C4-2B (cell line): Measurements from ENCODE around the gene AMZ1.
"Not testable (repeated sequence)": the region's sequence is repeated elsewhere in the genome, so short reads cannot be mapped to it uniquely, and the experiment has no call there.

Source experiments
- ZFX ChIP-seq: fragments of 450-650 bp; IDR thresholded peaks from 2 replicates; pipeline ENCODE4 v1.6.1; 2017
- TF ChIP-seq, protein P1 (sequence below): fragments of 450-650 bp; conservative IDR thresholded peaks from 2 replicates; pipeline ENCODE4 v1.5.1; 2017; ENCODE audit warnings: mild to moderate bottlenecking

DNA sequence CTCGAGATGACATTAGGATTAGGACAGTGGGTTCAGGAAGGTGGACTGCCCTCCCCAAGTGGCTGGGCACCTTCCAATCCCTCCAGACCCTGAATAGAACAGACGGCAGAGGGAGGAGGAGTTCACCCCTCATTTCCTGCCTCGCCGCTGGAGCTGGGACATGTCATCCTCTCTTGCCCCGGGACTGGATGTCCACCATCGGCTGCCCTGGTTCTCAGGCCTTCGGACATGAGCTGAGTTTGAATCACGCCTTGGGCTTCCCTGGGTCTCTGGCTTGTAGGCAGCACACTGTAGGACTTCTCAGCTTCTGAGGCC lies 6.1 kb downstream of the AMZ1 start:
- not testable (repeated sequence) for TF ChIP-seq ZFX
- TF ChIP-seq, protein P1, sequence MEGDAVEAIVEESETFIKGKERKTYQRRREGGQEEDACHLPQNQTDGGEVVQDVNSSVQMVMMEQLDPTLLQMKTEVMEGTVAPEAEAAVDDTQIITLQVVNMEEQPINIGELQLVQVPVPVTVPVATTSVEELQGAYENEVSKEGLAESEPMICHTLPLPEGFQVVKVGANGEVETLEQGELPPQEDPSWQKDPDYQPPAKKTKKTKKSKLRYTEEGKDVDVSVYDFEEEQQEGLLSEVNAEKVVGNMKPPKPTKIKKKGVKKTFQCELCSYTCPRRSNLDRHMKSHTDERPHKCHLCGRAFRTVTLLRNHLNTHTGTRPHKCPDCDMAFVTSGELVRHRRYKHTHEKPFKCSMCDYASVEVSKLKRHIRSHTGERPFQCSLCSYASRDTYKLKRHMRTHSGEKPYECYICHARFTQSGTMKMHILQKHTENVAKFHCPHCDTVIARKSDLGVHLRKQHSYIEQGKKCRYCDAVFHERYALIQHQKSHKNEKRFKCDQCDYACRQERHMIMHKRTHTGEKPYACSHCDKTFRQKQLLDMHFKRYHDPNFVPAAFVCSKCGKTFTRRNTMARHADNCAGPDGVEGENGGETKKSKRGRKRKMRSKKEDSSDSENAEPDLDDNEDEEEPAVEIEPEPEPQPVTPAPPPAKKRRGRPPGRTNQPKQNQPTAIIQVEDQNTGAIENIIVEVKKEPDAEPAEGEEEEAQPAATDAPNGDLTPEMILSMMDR = not testable (repeated sequence)
